ENCODE data around the gene ARMC3.

ARMC3 gene

DNA sequence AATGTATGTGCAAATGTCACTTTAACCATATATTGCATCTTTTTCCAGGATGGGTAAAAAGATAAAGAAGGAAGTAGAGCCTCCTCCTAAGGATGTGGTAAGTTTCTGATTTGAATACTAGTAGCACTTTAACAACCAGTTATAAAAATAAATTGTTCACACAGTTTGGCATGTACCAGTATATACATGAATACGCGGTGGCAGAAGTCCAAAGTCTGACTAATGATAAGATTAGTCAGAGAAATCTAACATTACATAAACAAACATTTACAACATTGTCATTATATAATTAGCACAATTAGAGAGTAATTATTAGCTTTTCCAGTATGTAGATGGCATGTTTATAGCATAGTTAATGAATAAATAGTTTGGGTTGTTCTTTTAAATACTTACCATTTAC, 4.1 kb downstream of the ARMC3 start (continued):
- TF ChIP-seq, protein P1, sequence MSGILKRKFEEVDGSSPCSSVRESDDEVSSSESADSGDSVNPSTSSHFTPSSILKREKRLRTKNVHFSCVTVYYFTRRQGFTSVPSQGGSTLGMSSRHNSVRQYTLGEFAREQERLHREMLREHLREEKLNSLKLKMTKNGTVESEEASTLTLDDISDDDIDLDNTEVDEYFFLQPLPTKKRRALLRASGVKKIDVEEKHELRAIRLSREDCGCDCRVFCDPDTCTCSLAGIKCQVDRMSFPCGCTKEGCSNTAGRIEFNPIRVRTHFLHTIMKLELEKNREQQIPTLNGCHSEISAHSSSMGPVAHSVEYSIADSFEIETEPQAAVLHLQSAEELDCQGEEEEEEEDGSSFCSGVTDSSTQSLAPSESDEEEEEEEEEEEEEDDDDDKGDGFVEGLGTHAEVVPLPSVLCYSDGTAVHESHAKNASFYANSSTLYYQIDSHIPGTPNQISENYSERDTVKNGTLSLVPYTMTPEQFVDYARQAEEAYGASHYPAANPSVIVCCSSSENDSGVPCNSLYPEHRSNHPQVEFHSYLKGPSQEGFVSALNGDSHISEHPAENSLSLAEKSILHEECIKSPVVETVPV (CRISPR knock-in tag; IDR thresholded peaks at IDR 0.05): no peak
- TF ChIP-seq, protein P2, sequence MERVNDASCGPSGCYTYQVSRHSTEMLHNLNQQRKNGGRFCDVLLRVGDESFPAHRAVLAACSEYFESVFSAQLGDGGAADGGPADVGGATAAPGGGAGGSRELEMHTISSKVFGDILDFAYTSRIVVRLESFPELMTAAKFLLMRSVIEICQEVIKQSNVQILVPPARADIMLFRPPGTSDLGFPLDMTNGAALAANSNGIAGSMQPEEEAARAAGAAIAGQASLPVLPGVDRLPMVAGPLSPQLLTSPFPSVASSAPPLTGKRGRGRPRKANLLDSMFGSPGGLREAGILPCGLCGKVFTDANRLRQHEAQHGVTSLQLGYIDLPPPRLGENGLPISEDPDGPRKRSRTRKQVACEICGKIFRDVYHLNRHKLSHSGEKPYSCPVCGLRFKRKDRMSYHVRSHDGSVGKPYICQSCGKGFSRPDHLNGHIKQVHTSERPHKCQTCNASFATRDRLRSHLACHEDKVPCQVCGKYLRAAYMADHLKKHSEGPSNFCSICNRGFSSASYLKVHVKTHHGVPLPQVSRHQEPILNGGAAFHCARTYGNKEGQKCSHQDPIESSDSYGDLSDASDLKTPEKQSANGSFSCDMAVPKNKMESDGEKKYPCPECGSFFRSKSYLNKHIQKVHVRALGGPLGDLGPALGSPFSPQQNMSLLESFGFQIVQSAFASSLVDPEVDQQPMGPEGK (CRISPR knock-in tag; IDR thresholded peaks at IDR 0.05; ENCODE audit: borderline replicate concordance): no peak
- TF ChIP-seq ZNF565 (CRISPR knock-in tag; conservative IDR thresholded peaks at IDR 0.05; ENCODE audit: low read depth) (no peak), PPARA (CRISPR knock-in tag; IDR thresholded peaks at IDR 0.05; ENCODE audit: borderline replicate concordance) (no peak)

GRCh38 chr10:22932626-22933370, 4.9 kb downstream of the ARMC3 start:
- TF ChIP-seq TSHZ2 (CRISPR knock-in tag; IDR thresholded peaks at IDR 0.05) (no peak), PPARA (CRISPR knock-in tag; IDR thresholded peaks at IDR 0.05; ENCODE audit: borderline replicate concordance) (no peak), SNAI2 (CRISPR knock-in tag; IDR thresholded peaks at IDR 0.05) (no peak), GLIS3 (CRISPR knock-in tag; IDR thresholded peaks at IDR 0.05) (no peak), ARNTL (CRISPR knock-in tag; IDR thresholded peaks at IDR 0.05; ENCODE audit: borderline replicate concordance, low read depth) (no peak), ISL1 (CRISPR knock-in tag; IDR thresholded peaks at IDR 0.05) (no peak), ZFP3 (CRISPR knock-in tag; IDR thresholded peaks at IDR 0.05) (no peak), OSR1 (CRISPR knock-in tag; IDR thresholded peaks at IDR 0.05) (no peak), CSDC2 (CRISPR knock-in tag; IDR thresholded peaks at IDR 0.05) (no peak), ZFP30 (CRISPR knock-in tag; IDR thresholded peaks at IDR 0.05) (no peak), ZC3H10 (CRISPR knock-in tag; IDR thresholded peaks at IDR 0.05) (no peak), TOX (CRISPR knock-in tag; IDR thresholded peaks at IDR 0.05; ENCODE audit: borderline replicate concordance) (no peak), ZNF70 (CRISPR knock-in tag; IDR thresholded peaks at IDR 0.05) (no peak)
- TF ChIP-seq, protein P3, sequence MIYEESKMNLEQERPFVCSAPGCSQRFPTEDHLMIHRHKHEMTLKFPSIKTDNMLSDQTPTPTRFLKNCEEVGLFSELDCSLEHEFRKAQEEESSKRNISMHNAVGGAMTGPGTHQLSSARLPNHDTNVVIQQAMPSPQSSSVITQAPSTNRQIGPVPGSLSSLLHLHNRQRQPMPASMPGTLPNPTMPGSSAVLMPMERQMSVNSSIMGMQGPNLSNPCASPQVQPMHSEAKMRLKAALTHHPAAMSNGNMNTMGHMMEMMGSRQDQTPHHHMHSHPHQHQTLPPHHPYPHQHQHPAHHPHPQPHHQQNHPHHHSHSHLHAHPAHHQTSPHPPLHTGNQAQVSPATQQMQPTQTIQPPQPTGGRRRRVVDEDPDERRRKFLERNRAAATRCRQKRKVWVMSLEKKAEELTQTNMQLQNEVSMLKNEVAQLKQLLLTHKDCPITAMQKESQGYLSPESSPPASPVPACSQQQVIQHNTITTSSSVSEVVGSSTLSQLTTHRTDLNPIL (CRISPR knock-in tag; IDR thresholded peaks at IDR 0.05; ENCODE audit: low read depth): no peak
- no peak for ATAC-seq

DNA sequence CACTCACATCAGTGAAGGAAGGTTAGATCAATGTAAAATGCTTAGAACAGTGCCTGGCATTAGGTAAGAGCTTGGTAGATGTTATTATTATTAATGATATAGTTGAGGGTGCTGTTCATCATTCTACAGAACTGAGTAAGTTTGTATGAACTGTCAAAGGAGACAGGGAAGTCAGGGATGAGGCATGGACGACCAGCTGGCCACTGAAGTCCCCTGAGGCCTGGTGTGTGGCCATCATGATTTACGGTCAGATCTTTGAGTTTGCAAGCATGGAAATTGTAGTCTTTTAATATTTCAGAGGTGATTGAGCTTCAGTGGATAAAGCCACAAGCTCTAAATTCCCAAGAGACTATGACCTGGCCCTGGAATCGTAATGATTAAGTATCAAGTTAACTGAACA, 6.9 kb downstream of the ARMC3 start:
- no peak for ATAC-seq
- TF ChIP-seq ISL1 (CRISPR knock-in tag; IDR thresholded peaks at IDR 0.05): no peak
- TF ChIP-seq RARB (CRISPR knock-in tag; IDR thresholded peaks at IDR 0.05): no peak
- TF ChIP-seq ARNTL (CRISPR knock-in tag; IDR thresholded peaks at IDR 0.05; ENCODE audit: borderline replicate concordance, low read depth): no peak
- no peak for TF ChIP-seq ZFP30 (CRISPR knock-in tag; IDR thresholded peaks at IDR 0.05)
- no peak for TF ChIP-seq SNAI2 (CRISPR knock-in tag; IDR thresholded peaks at IDR 0.05)
- TF ChIP-seq ZNF565 (CRISPR knock-in tag; conservative IDR thresholded peaks at IDR 0.05; ENCODE audit: low read depth): no peak
- TF ChIP-seq TOX (CRISPR knock-in tag; IDR thresholded peaks at IDR 0.05; ENCODE audit: borderline replicate concordance): no peak

DNA sequence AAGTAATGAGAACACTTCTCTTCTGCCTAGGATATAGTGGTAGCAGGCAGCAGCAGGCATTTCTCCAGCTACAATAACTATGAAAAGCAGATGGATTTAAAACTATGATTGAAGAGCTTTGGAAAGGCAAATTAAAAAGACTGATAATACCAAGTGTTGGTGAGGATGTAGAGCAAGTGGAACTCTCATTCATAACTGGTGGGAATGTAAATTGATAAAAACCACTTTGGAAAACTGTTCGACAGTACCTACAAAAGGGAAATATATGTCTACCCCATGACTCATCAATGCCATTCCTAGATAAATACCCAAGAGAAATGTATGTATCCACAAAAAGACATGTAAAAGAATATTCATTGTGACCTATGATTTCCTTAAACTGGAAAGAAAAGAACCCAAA, 14.6 kb downstream of the ARMC3 start:
- ATAC-seq: no peak
- no peak for TF ChIP-seq GLIS3 (CRISPR knock-in tag; IDR thresholded peaks at IDR 0.05)
- TF ChIP-seq ESRRG (CRISPR knock-in tag; IDR thresholded peaks at IDR 0.05): no peak
- TF ChIP-seq TOX (CRISPR knock-in tag; IDR thresholded peaks at IDR 0.05; ENCODE audit: borderline replicate concordance): no peak
- no peak for TF ChIP-seq SNAI2 (CRISPR knock-in tag; IDR thresholded peaks at IDR 0.05)
- TF ChIP-seq RARB (CRISPR knock-in tag; IDR thresholded peaks at IDR 0.05): no peak
- no peak for TF ChIP-seq ZFP3 (CRISPR knock-in tag; IDR thresholded peaks at IDR 0.05)
- no peak for TF ChIP-seq PPARA (CRISPR knock-in tag; IDR thresholded peaks at IDR 0.05; ENCODE audit: borderline replicate concordance)
- TF ChIP-seq, protein P2 (CRISPR knock-in tag; IDR thresholded peaks at IDR 0.05; ENCODE audit: borderline replicate concordance): no peak
- no peak for TF ChIP-seq ARNTL (CRISPR knock-in tag; IDR thresholded peaks at IDR 0.05; ENCODE audit: borderline replicate concordance, low read depth)
- no peak for TF ChIP-seq ZFP30 (CRISPR knock-in tag; IDR thresholded peaks at IDR 0.05)
- TF ChIP-seq, protein P4, sequence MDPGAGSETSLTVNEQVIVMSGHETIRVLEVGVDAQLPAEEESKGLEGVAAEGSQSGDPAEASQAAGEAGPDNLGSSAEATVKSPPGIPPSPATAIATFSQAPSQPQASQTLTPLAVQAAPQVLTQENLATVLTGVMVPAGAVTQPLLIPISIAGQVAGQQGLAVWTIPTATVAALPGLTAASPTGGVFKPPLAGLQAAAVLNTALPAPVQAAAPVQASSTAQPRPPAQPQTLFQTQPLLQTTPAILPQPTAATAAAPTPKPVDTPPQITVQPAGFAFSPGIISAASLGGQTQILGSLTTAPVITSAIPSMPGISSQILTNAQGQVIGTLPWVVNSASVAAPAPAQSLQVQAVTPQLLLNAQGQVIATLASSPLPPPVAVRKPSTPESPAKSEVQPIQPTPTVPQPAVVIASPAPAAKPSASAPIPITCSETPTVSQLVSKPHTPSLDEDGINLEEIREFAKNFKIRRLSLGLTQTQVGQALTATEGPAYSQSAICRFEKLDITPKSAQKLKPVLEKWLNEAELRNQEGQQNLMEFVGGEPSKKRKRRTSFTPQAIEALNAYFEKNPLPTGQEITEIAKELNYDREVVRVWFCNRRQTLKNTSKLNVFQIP (CRISPR knock-in tag; IDR thresholded peaks at IDR 0.05; ENCODE audit: borderline replicate concordance, low read depth): no peak
- TF ChIP-seq OSR1 (CRISPR knock-in tag; IDR thresholded peaks at IDR 0.05): no peak
- no peak for TF ChIP-seq ZC3H10 (CRISPR knock-in tag; IDR thresholded peaks at IDR 0.05)
